A549 treated with GW870086 at 1 μM for 4 hours (cell line): Measurements from ENCODE around the gene RPS15A. TPM values are rescaled to one million over a fixed set of nuclear protein-coding genes. Genes with fewer than 3 reads are reported as not detected.

Experiments used
- total RNA-seq: library from RNA; stranded (reverse); fragments of 200-300 nt; extraction: Qiagen RNA extraction; gene quantifications from 5 replicates; pipeline ENCODE4 v1.2.3, GENCODE V29; 2022; ENCODE audit warnings: low read depth

Gene RPS15A
- 2,343 to 2,920 TPM (median 2,369 TPM) in 5 replicates for total RNA-seq

DNA sequence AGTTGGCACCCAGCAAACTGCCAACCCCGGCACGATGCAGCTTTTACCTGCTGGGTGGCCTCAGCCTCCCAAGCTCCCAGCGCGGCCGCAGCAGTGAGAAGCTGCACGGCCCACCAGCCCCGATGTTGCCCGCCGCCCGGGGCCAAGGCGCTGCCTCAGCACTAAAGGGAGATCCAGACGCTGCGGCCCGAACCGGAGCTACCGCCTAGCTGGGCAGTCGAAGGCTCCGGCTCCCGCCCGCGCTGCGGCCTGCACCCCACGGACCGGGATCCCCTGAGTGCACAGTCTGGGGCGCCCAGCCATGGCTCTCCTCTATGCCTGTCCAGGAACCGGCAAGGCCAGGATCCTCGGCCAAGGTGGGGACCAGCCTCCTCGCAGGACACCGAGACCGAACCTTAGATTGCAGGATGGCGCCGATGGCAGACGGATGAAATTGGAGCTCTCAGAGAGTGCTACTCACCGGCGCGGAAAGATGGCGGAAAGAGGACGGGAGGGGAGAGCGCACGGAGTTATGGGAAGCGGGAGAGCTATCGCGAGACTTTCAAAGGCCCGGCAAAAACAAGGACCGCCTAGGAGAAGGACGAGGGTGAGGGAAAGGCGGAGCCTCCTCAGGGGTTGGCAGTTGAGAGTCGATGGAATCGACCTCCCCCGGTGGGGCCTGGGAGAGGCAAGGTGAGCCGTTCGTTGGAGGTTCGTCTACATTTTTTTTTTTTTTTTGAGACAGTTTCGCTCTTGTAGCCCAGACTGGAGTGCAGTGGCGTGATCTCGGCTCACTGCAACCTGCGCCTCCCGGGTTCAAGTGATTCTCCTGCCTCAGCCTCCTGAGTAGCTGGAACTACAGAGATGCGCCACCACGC lies at the start of gene RPS15A:
TSS of gene RPS15A (minus strand) at position 485 of the 857 bp plus-strand sequence. CDS start 1,221 bp downstream, outside the sequence.

DNA sequence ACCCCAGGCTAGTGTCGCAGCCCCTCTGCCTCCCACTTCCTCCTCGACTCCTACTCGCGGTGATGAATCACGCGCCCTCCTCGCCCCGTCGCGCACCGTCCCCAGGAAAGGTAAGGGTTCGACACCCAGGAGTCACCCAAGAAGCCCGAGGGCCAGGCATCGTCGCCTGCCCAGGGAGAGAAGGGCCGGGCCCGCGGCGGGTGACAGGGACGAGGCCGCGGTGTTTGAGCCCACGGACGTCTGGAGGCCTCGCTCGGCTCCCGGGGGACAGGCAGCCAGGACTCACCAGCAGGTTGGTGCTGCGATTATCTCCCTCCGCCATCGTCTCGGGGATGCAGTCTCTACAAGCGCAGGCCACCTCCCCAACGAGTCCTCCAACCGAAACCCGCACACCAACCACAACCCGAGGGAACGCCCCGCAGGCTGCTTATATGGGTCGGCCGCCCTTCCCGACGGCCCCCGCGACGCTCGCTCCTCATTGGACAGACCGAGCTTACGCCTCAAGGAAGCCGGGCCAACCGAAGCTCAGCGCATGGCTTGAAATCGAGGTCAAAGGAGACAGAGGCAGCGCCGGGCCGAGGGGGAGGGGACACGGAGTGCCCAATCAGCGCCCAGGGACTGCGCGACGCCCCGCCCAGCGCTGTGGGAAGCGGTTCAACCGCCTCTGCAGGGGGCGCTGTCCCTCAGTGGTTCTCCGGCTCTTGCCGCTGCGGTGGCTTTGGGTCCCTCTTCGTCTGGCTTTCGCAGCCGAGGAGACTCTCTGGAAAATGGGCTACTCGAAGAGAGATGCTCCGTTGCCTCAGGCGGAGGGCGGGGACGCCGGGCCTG lies 11.2 kb upstream of the RPS15A start, which contains the start of gene ARL6IP1:
TSS of gene ARL6IP1 (minus strand) at position 405 of the 828 bp plus-strand sequence. CDS start at position 322, 83 bp downstream.

Other genes starting within 250 kb of the RPS15A start
- 97.8 to 113 TPM (median 106 TPM) in 5 replicates for gene NOMO2, start 228.2 kb downstream of the RPS15A start, total RNA-seq
- gene ARL6IP1, start 11.2 kb upstream of the RPS15A start, total RNA-seq, result 240 to 460 TPM (median 297 TPM) in 5 replicates
- gene SMG1, start 136.1 kb upstream of the RPS15A start, total RNA-seq, result 13.3 to 23.8 TPM (median 19.8 TPM) in 5 replicates
- gene TMC7, start 193.6 kb upstream of the RPS15A start, total RNA-seq, result 6.6 to 9.5 TPM (median 8.3 TPM) in 5 replicates